H9 (cell line): Measurements from ENCODE around the gene ROPN1. TPM values are rescaled to one million over a fixed set of nuclear protein-coding genes. Genes with fewer than 3 reads are reported as not detected.

Experiments used
- DNase-seq: peaks from one replicate; pipeline ENCODE4 v3.0.0-alpha.2; 2017
- H2AFZ ChIP-seq: one replicate; pipeline ENCODE4 v1.6.1; 2013; ENCODE audit warnings: mild to moderate bottlenecking, low read length, control low read depth, moderate library complexity
- H2AK5ac ChIP-seq: 2 replicates; pipeline ENCODE4 v1.6.1; 2013; ENCODE audit warnings: low read length, control low read depth, mixed read lengths; ENCODE audit not compliant: insufficient read length
- H2BK120ac ChIP-seq: one replicate; pipeline ENCODE4 v1.6.1; 2013; ENCODE audit warnings: low read depth, mild to moderate bottlenecking, low read length, control low read depth, inconsistent platforms; ENCODE audit not compliant: poor library complexity, severe bottlenecking
- H2BK12ac ChIP-seq: 2 replicates; pipeline ENCODE4 v1.6.1; 2013; ENCODE audit warnings: low read length, control low read depth, mixed read lengths, low read depth; ENCODE audit not compliant: insufficient read length
- H2BK15ac ChIP-seq: 2 replicates; pipeline ENCODE4 v1.6.1; 2013; ENCODE audit warnings: low read depth, low read length, control low read depth
- H2BK20ac ChIP-seq: one replicate; pipeline ENCODE4 v1.6.1; 2013; ENCODE audit warnings: low read depth, mild to moderate bottlenecking, low read length, control low read depth, inconsistent platforms; ENCODE audit not compliant: poor library complexity, severe bottlenecking
- H2BK5ac ChIP-seq: 2 replicates; pipeline ENCODE4 v1.6.1; 2013; ENCODE audit warnings: low read length, control low read depth, mixed read lengths; ENCODE audit not compliant: insufficient read length
- H3K14ac ChIP-seq: 2 replicates; pipeline ENCODE4 v1.6.1; 2013; ENCODE audit warnings: low read length, control low read depth; ENCODE audit not compliant: insufficient read depth
- H3K18ac ChIP-seq: 2 replicates; pipeline ENCODE4 v1.6.1; 2013; ENCODE audit warnings: low read depth, mild to moderate bottlenecking, mixed read lengths, low read length, control low read depth; ENCODE audit not compliant: insufficient read length
- H3K23ac ChIP-seq: 2 replicates; pipeline ENCODE4 v1.6.1; 2013; ENCODE audit warnings: low read length, control low read depth, mixed read lengths, low read depth; ENCODE audit not compliant: insufficient read length
- H3K23me2 ChIP-seq: 2 replicates; pipeline ENCODE4 v1.6.1; 2013; ENCODE audit warnings: low read depth, mild to moderate bottlenecking, mixed read lengths, low read length, control low read depth; ENCODE audit not compliant: insufficient read length, poor library complexity, severe bottlenecking
- H3K27ac ChIP-seq: 2 replicates; pipeline ENCODE4 v1.5.1; 2013; ENCODE audit warnings: low read length, control low read depth, mixed read lengths, low read depth; ENCODE audit not compliant: insufficient read length
- H3K27me3 ChIP-seq: 2 replicates; pipeline ENCODE4 v1.6.1; 2013; ENCODE audit warnings: low read length, control low read depth, inconsistent platforms; ENCODE audit not compliant: insufficient read depth
- H3K4ac ChIP-seq: 2 replicates; pipeline ENCODE4 v1.6.1; 2013; ENCODE audit warnings: low read depth, mild to moderate bottlenecking, control low read depth, inconsistent platforms, low read length, moderate library complexity
- H3K4me1 ChIP-seq: 2 replicates; pipeline ENCODE4 v1.6.1; 2013; ENCODE audit warnings: low read length, control low read depth, inconsistent platforms; ENCODE audit not compliant: insufficient read depth
- H3K4me2 ChIP-seq: 2 replicates; pipeline ENCODE4 v1.6.1; 2013; ENCODE audit warnings: low read length, control low read depth, mixed read lengths; ENCODE audit not compliant: insufficient read length, insufficient read depth
- H3K56ac ChIP-seq: 2 replicates; pipeline ENCODE4 v1.6.1; 2013; ENCODE audit warnings: low read depth, mild to moderate bottlenecking, mixed read lengths, low read length, control low read depth; ENCODE audit not compliant: insufficient read length
- H3K79me1 ChIP-seq: 2 replicates; pipeline ENCODE4 v1.6.1; 2013; ENCODE audit warnings: low read depth, mild to moderate bottlenecking, moderate library complexity, low read length, control low read depth, inconsistent platforms; ENCODE audit not compliant: insufficient read depth, poor library complexity, severe bottlenecking
- H3K79me2 ChIP-seq: 2 replicates; pipeline ENCODE4 v1.6.1; 2013; ENCODE audit warnings: low read length, control low read depth, inconsistent platforms; ENCODE audit not compliant: insufficient read depth
- H3K9ac ChIP-seq: 2 replicates; pipeline ENCODE4 v1.6.1; 2013; ENCODE audit warnings: low read length, control low read depth, mixed read lengths; ENCODE audit not compliant: insufficient read length; ENCODE audit errors: extremely low read depth
- H3K9me3 ChIP-seq: one replicate; pipeline ENCODE4 v1.6.1; 2013; ENCODE audit warnings: low read depth, low read length, inconsistent platforms; ENCODE audit not compliant: control insufficient read depth
- H3T11ph ChIP-seq: one replicate; pipeline ENCODE4 v1.6.1; 2013; ENCODE audit warnings: mild to moderate bottlenecking, low read length, control low read depth, inconsistent platforms
- H4K20me1 ChIP-seq: one replicate; pipeline ENCODE4 v1.6.1; 2013; ENCODE audit not compliant: control insufficient read depth, insufficient read length, insufficient read depth
- H4K5ac ChIP-seq: 2 replicates; pipeline ENCODE4 v1.6.1; 2013; ENCODE audit warnings: low read depth, mild to moderate bottlenecking, mixed read lengths, low read length, control low read depth; ENCODE audit not compliant: insufficient read length
- H4K8ac ChIP-seq: replicated peaks from 2 replicates; pipeline ENCODE4 v1.6.1; 2013; ENCODE audit warnings: low read length, control low read depth, mixed read lengths, low read depth; ENCODE audit not compliant: insufficient read length
- H4K91ac ChIP-seq: 2 replicates; pipeline ENCODE4 v1.6.1; 2013; ENCODE audit warnings: low read depth, mild to moderate bottlenecking, moderate library complexity, mixed read lengths, low read length, control low read depth; ENCODE audit not compliant: insufficient read length
- H3K27ac Mint-ChIP-seq, 3 experiments: 2 replicates in 2 of 3; 3 replicates in 1 of 3; pipeline ENCODE4 v1.8.0; 2020 to 2021; ENCODE audit warnings: mixed read lengths in 3 of 3, mild to moderate bottlenecking in 1 of 3, moderate library complexity in 1 of 3
- H3K27me3 Mint-ChIP-seq: 2 replicates; pipeline ENCODE4 v1.8.0; 2021; ENCODE audit warnings: low read depth, mild to moderate bottlenecking, moderate library complexity, mixed read lengths
- H3K36me3 Mint-ChIP-seq, 3 experiments: 2 replicates in 2 of 3; 3 replicates in 1 of 3; pipeline ENCODE4 v1.8.0; 2020 to 2021; ENCODE audit warnings: low read depth in 3 of 3, mixed read lengths in 3 of 3; ENCODE audit not compliant: insufficient read depth in 1 of 3
- H3K4me1 Mint-ChIP-seq, 2 experiments: 2 replicates each; pipeline ENCODE4 v1.8.0; 2020; ENCODE audit warnings: mixed read lengths in 2 of 2
- H3K4me3 Mint-ChIP-seq, 2 experiments: 2 replicates in 1 of 2; 3 replicates in 1 of 2; pipeline ENCODE4 v1.8.0; 2020 to 2021; ENCODE audit warnings: mild to moderate bottlenecking in 2 of 2, mixed read lengths in 2 of 2, moderate library complexity in 1 of 2
- H3K9me3 Mint-ChIP-seq, 2 experiments: 2 replicates in 1 of 2; 3 replicates in 1 of 2; pipeline ENCODE4 v1.8.0; 2020; ENCODE audit warnings: mild to moderate bottlenecking in 2 of 2, mixed read lengths in 2 of 2, moderate library complexity in 1 of 2
- CTCF ChIP-seq: fragments of 200-600 bp; sonication (generic); conservative IDR thresholded peaks from 3 replicates; pipeline ENCODE4 v1.8.0; 2021; ENCODE audit warnings: antibody characterized with exemption, mild to moderate bottlenecking
- WGBS: extraction: QIAGEN DNeasy Blood & Tissue Kit; methylation state at CpG from one replicate; pipeline ENCODE4 v1.1.7; 2013; ENCODE audit warnings: missing lambda C conversion rate, low lambda C conversion rate, mixed read lengths; ENCODE audit not compliant: insufficient read length; ENCODE audit errors: extremely low coverage; 5-methylcytosine and 5-hydroxymethylcytosine counted together
- total RNA-seq: library from RNA; stranded (reverse); gene quantifications from 2 replicates; pipeline ENCODE4 v1.2.1, GENCODE V29; 2021

Gene ROPN1
- total RNA-seq, 1 experiment from 2014 or later, result not detected

DNA sequence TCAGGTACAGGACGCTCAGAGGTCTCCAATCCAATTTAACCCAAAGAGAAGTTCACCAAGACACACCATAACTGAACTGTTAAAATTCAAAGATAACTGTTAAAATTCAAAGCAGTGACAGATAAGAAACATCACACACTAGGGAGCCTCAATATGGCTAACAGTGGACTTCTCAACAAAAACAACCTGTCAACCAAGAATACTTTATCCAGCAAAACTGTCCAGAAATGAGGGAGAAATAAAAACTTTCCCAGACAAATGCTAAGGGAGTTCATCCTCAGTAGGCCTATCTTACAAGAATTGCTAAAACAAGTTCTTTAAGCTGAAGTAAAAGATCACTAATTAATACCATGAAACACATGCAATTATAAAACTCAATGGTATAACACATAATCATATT, 71.5 kb downstream of the ROPN1 start:
- H4K8ac ChIP-seq, result no peak overlapping the region
- H3K4me1 Mint-ChIP-seq, result no peaks in the 10 kb centered on the region
- H3K27ac Mint-ChIP-seq, result no peak overlapping the region

More for the DNA sequence above, 71.5 kb downstream of the ROPN1 start:
- no peaks in the 10 kb centered on the region for H3K4me1 ChIP-seq
- Mint-ChIP-seq H3K9me3 (peaks cover 3 to 5% of the 10 kb centered on the region in 2 experiments; a peak in 3 of 5 replicates), H3K4me3 (no peak overlapping the region), H3K36me3 (peaks cover 42 to 58% (median 53%) of the 10 kb centered on the region in 3 experiments), H3K27me3 (no peaks in the 10 kb centered on the region)
- H3K14ac ChIP-seq, result no peak overlapping the region
- no peak for DNase-seq
- no peak overlapping the region for H2BK5ac ChIP-seq
- H3K79me2 ChIP-seq, result no peaks in the 10 kb centered on the region
- no peak overlapping the region for H3K4ac ChIP-seq
- no CpG with 5 or more reads among the region's 1 CpG for WGBS
- H3K56ac ChIP-seq, result no peak overlapping the region
- H2BK20ac ChIP-seq, result no peak overlapping the region
- no peak overlapping the region for H2AK5ac ChIP-seq
- H3K18ac ChIP-seq, result no peak overlapping the region
- H2AFZ ChIP-seq, result no peak overlapping the region
- no peaks in the 10 kb centered on the region for H3K23me2 ChIP-seq
- no peaks in the 10 kb centered on the region for H3K9me3 ChIP-seq
- no peak for TF ChIP-seq CTCF
- no peak overlapping the region for H4K5ac ChIP-seq
- H2BK120ac ChIP-seq, result no peak overlapping the region
- H3K9ac ChIP-seq, result no peak overlapping the region
- H2BK15ac ChIP-seq, result no peak overlapping the region
- H3K23ac ChIP-seq, result no peak overlapping the region
- no peaks in the 10 kb centered on the region for H4K20me1 ChIP-seq
- no peak overlapping the region for H3K4me2 ChIP-seq
- no peak overlapping the region for H4K91ac ChIP-seq
- no peak overlapping the region for H2BK12ac ChIP-seq
- H3K27ac ChIP-seq, result no peak overlapping the region
- H3T11ph ChIP-seq, result no peak overlapping the region
- H3K79me1 ChIP-seq, result no peaks in the 10 kb centered on the region
- H3K27me3 ChIP-seq, result no peaks in the 10 kb centered on the region
